T-helper 1 cell (primary cell): ENCODE results near the gene PBX1.

Source experiments
- DNase-seq, 5 donors: peaks; one replicate each; pipeline ENCODE4 v3.0.0-alpha.2; 2012 to 2020

PBX1 gene

GRCh38 chr1:164840936-164841335, 282.0 kb downstream of the PBX1 start:
- DNase-seq, result no peak

GRCh38 chr1:164841702-164842465, 282.9 kb downstream of the PBX1 start:
- DNase-seq, result no peak

- DNase-seq, result no peak
Measured at GRCh38 chr1:164842870-164843269, 283.9 kb downstream of the PBX1 start.

DNA sequence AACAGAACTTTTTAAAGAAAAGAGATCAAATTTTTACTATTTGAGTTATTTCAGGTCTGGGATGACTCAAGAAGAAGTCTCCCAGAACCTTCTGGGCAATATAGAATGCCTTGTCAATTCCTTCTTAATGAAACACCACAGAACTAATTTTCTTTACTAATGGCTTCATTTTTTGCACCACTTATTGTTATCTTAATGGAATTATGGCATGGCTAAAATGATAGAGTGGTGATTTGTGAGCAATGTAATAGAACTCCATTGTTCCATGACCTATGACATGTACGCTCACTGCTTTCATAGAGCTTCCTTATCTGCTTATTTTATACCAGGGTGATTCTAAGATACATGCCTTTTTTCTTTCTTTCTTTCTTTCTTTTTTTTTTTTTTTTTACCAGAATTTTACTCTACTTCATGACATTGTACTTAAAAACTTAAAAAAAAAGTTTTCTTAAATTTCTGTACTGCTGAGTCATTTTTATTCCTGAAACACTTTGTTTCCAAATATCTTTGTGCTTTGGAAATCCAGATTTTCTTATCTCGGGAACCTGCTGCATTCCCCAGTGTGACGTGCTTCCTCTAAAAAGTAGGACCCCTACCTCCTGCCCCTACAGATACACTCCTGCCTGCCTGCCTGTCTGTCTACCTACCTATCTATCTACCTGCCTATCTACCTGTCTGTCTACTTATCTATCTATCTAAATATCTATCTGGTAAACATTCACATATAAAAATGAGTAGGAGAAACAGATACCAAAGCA, 284.9 kb downstream of the PBX1 start:
- no peak for DNase-seq

DNA sequence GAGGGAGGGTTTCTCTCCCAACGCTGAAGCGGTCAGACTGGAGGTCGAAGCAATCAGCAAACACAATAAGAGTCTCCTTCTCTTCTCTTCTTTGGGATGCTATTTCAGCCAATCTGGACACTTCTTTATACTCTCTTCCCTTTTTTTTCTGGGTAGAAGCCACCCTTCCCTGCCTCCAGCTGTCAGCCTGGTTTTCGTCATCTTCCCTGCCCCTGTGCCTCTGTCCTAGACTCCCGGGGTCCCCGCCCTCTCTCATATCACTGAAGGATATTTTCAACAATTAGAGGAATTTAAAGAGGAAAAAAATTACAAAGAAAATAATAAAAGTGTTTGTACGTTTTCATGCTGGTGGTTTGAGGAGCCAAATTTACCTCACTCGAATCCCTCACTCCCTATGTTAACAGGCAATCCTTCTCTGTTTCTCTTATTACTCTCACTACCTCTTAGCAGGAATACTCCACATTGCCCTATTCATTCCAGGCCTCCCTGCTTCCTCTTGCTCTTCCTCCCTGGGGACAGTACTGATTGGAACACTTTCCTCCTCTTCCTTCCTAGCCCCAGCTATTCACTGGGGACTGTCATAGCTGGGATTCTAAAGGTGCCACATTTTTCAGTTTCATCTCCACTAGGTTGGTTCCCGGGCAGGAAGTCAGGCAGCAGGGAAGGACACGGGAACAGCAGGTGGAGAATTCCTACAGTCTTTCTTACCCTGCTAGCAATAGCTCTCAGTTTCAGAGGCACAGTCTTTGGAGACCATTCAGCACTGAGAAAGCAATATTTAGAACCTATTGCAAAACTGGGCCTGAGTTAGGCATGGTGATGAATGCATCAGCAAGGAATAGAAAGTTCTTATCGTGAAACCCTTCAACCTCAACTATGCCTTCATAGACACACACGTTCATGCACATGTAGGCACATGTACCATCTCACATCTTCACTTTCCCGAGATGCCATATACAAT, 288.0 kb downstream of the PBX1 start:
- no peak for DNase-seq

DNA sequence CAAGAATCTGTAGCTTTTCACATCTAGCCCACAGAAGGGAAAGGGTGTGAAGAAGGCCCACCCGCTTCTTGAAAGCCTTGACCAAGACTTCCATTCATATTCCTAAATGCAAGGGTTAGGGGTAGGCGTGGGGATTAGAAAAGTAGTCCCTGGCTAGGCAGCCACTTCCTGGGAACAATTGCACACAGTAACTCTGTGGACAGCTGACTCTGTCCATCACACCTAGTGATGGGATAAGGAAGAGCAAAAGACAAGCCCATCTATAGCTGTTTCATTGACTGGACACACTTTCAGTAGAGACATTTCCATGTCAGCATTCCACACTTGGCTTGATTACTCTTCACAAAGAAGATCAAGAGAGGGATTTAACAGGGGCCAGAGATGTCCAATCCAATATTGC, 294.2 kb downstream of the PBX1 start:
- no peak for DNase-seq

DNA sequence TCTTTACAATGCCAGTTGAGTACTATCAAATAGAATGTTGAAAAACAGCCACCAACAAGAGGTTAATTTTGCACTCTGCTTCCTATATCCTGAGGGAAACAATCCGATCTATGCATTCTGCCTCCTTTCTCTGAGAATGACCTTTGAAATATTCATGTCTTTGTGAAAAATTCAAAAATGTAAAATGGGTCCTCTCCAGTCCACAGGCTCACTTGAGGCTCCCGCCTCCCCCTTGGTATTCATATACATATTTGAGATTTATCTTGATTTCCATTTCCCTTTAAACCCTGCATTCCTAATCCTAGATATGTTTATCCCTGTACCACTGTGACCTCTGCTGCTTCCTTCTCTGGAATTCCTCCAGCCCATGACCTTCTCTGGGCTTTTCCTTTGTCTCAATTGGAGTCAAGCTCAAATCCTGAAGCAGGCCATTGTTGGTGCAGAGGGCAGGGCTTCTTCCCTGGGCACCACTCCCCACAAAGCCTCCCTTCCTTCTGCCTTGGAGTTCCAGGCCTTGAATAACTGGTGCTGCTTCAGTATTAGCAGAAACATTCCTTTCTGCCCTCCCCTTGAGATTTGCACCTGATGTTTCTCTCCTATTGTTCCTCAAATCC, 296.8 kb downstream of the PBX1 start:
- DNase-seq, result no peak

DNA sequence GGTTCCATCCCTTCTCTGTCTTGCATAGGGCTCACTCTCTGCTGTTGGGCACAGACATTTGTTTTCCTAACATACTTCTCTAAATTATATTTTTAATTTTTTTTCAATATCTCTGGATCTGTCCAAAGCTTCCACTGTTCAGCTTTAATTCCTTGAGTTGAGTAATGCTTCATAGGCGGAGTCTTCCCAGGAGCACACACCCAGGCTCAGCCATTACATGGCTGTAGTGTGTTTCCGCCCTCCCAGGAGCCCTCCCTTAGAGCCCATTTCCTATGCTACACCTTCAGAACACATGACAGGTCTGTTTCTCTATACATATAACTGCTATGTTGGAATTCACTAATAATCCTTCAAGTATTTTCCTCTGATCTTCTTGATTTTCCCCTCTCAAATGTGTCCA, 297.4 kb downstream of the PBX1 start:
- DNase-seq, result no peak

DNA sequence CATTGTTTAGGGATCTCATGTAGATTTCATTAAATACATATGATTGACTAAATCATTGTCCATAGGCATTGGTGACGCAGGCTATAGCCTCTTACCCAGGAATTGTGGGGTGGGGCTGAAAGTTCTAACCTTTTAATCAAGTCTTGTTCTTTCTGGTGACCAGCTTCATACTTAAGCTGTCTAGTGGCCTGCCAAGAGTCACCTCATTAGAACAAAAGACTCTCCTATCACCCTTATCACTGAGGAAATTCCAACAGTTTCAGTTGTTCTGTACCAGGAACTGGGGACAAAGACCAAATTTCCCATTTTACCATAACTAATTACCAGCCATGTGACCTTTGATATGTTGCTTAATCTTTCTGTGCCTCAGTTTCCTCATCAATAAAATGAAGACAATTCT, 298.5 kb downstream of the PBX1 start:
- no peak for DNase-seq

GRCh38 chr1:164858096-164858632, 299.2 kb downstream of the PBX1 start:
- no peak for DNase-seq

- DNase-seq, result no peak
Measured at GRCh38 chr1:164861632-164862031, 302.6 kb downstream of the PBX1 start.

DNA sequence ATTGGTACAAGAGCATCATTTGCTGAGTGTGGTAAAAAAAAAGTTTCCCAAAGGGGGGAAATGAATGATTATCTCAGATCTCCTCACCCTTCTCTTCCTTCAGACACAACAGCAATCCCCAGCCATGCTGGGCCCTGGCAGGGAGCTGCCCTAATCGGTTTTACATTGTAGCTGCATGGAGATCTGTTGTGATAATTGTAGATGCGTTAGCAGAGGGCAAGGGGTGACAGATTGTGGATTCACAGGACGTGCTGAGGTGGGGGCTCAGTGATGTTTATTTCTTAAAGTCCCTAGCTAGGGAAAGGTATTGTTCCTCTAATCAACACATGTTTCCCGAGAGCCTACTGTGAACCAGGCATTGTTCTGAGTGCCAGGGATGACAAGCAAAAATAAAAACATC, 304.1 kb downstream of the PBX1 start:
- no peak for DNase-seq

DNA sequence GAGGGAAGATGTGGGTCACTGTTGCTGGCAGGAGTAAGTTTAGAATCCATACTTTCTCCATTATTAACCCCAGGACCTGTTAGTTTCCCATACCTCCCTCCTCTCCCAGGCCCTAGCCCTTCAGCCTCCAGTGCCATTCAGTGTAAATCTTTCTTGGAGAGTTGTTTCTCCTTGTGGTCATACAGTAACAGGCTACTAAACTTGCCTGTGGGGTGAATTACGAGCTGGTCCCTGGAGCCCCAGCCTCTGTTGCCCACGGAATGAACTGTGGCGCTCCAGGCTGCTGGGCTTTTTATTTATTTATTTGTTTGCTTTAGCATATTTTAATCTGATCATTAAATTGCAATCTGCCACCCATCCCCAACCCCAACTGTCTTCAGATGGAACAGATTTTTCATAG, 305.2 kb downstream of the PBX1 start:
- no peak for DNase-seq

DNA sequence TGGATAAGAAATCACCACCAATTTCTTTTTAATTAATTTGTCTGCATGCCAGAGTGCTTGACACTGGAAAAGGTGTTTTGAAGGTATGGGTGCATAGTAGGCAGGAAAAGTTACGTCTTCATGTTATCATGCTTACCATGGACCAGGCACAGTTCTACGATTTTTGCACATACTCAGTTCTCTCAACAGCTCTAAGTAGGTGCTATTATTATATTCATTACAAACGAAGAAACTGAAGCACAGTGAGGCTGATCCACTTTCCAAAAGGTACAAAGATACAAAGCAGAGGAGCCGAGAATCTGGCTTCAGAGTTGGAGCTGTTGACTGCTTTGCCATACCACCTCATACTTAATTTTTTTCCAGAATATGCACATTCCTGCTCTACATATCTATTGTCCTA, 306.4 kb downstream of the PBX1 start:
- DNase-seq, result no peak

GRCh38 chr1:164867590-164867989, 308.6 kb downstream of the PBX1 start:
- no peak for DNase-seq

DNA sequence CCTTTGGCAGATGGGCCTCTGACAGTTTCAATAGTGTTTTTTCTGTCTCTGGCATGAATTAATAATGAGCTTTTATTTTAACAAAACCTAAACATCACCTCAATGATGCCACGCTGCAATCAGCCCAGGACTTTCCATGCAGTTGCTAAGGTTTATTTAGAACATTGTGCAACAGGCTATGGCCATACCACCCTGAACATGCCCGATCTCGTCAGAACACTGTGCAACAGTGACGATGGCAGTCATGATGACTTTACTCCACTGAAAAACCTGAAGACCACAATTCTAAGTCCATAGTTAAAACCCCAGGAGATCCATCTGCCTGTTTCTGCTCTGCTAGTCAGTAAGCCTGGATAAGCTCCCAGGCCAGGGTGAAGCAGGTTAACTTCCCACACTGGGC, 310.0 kb downstream of the PBX1 start:
- no peak for DNase-seq

DNA sequence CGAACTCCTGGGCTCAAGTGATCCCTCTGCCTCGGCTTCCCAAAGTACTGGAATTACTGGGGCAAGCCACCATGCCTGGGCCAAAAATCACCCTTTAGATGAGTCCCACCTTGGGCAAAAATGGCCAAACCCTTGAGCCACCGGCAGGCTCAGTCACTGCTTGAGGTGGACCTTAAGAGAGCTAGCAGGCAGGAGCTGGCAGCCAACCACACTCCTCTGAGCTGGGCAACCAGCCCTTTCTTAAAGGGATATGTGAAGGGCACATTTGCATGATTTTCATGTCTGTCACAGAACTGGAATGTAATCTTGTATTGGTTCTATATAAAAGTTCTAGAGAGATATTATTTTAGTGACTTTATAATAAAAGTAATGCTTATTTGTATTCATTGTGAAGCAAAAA, 316.5 kb downstream of the PBX1 start:
- no peak for DNase-seq

- DNase-seq, result no peak
Measured at GRCh38 chr1:164876398-164877116, 317.6 kb downstream of the PBX1 start.

- DNase-seq, result no peak
Measured at GRCh38 chr1:164880199-164880598, 321.2 kb downstream of the PBX1 start.

DNA sequence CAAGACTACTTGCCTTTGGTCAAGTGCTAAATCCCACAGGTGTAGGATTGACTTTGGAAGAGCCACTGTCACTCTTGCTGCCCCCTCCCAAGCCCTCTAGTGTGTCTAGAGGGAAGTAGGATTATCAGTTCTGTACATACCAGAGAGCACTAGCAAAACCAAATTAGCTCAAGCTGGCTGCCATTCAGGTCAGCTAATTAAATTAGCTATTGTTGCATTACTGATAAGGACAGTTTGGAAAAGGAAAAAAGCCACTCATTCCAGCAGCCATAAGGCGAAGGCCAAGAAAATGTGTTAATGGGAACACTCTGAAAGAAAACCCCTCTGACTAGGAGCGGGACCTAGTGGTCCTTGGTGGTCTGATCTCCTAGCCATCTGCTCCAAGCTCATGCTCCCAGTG, 321.7 kb downstream of the PBX1 start:
- DNase-seq, result no peak

GRCh38 chr1:164885311-164885710, 326.3 kb downstream of the PBX1 start:
- no peak for DNase-seq

DNA sequence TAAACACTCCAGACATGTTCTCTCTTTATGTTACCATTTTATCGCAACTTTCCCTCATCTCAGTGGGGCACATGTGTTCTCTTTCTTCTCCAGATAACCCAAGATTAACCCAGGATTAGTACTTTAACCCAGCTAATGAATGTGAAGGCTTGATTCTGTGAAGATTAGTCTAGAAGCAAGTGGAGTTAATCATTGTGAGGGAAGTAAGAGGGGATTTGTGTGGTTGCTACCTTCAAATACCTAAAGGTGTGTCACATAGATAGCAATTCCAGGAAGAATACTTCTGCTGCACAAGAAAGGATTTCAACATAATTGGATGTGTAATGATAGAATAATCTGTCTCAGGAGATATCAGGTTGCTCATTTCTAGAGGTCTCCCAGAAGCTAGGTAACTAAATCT, 327.1 kb downstream of the PBX1 start:
- DNase-seq, result no peak
